GM12874 (cell line): ENCODE results near the gene ARL4D.

Source experiments
- CTCF ChIP-seq: IDR thresholded peaks from 2 replicates; pipeline ENCODE4 v1.5.1; 2011; ENCODE audit warnings: low read depth, mild to moderate bottlenecking, control low read depth, low read length, moderate library complexity; ENCODE audit not compliant: insufficient read depth

Gene ARL4D

GRCh38 chr17:43356450-43356849, 42.3 kb upstream of the ARL4D start:
- no peak for TF ChIP-seq CTCF

DNA sequence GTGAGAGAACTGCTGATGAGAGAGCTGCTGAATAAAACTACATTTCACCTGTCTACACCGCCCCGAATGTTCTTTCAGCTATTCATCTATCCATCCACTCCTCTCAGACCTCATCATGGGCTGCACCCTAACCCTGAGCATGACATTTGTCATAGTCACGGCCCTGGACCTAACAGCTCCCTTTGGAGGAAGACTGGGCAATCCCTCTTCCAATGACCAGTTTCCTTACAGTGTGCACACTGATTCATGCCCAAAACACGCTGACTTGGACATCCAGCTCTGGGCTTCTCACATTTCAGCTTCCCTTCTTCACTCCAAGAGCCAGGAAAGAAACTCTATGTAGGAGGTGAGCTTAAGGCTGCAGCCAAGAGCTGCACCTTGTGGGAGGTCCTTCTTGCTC, 41.8 kb upstream of the ARL4D start:
- no peak for TF ChIP-seq CTCF

DNA sequence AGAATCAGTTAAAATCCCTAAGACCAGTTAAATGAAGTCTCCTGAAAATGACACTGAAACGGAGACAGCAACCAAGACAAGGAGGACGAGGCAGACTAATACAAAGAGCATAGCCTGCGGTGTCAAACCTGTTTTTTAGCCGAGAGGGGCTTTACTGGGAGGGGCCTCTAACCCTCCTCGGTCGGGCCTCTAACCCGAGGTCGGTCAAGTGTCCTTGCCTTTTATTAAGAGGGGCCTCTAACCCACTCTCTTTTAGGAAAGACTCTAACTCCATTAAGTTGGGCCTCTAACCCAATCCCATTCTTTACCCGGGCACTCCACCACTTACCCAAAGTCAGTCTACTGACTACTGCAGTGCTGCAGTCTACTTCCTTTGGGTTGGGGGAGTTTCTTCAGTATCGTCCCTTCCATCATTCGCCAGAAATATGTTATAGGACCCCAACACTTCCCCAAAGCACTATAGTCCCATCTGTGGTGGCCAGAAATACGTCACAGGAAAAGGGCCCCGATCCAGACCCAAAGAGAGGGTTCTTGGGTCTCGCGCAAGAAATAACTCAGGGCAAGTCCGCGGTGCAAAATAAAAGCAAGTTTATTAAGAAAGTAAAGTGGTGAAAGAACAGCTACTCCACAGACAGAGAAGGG, 39.2 kb upstream of the ARL4D start:
- TF ChIP-seq CTCF, result no peak

- TF ChIP-seq CTCF, result no peak
Observed at GRCh38 chr17:43360376-43360738, 38.4 kb upstream of the ARL4D start.

GRCh38 chr17:43360739-43361505, 37.9 kb upstream of the ARL4D start:
- TF ChIP-seq CTCF, result no peak

- no peak for TF ChIP-seq CTCF
Observed at GRCh38 chr17:43363181-43363925, 35.4 kb upstream of the ARL4D start.

- no peak for TF ChIP-seq CTCF
Observed at GRCh38 chr17:43363926-43364285, 34.9 kb upstream of the ARL4D start.
